Stimulated activated CD4-positive, alpha-beta T cell treated with anti-CD3 and anti-CD28 coated beads, Interleukin-2, amount 100 ng/mL, for 4 hours (primary cell): ENCODE measurements around the gene KLHL2.
"Not testable (repeated sequence)": the region's sequence is repeated elsewhere in the genome, so short reads cannot be mapped to it uniquely, and the experiment has no call there.

Experiments used
- DNase-seq: peaks from one replicate; pipeline ENCODE4 v3.0.0-alpha.2; 2020; ENCODE audit warnings: low read depth

KLHL2 gene

GRCh38 chr4:165330666-165331065 is 123.3 kb downstream of the KLHL2 start:
- DNase-seq: no peak

- DNase-seq: no peak
These were observed 124.0 kb downstream of the KLHL2 start for GRCh38 chr4:165331359-165331758.

- DNase-seq: no peak
These were observed 124.5 kb downstream of the KLHL2 start for GRCh38 chr4:165331823-165332222.

GRCh38 chr4:165332502-165332901 is 125.1 kb downstream of the KLHL2 start:
- DNase-seq: no peak

- no peak for DNase-seq
These were observed 127.9 kb downstream of the KLHL2 start for GRCh38 chr4:165335163-165335703.

GRCh38 chr4:165336743-165337142 is 129.4 kb downstream of the KLHL2 start:
- DNase-seq: no peak

GRCh38 chr4:165342340-165342739 is 135.0 kb downstream of the KLHL2 start:
- DNase-seq: not testable (repeated sequence)

GRCh38 chr4:165343353-165344191 is 136.2 kb downstream of the KLHL2 start:
- DNase-seq: no peak

GRCh38 chr4:165345666-165346417 is 138.5 kb downstream of the KLHL2 start:
- no peak for DNase-seq

GRCh38 chr4:165347647-165348569 is 140.5 kb downstream of the KLHL2 start:
- DNase-seq: no peak

GRCh38 chr4:165351359-165352130 is 144.2 kb downstream of the KLHL2 start:
- no peak for DNase-seq

GRCh38 chr4:165355900-165356300 is 148.5 kb downstream of the KLHL2 start:
- no peak for DNase-seq

- DNase-seq: no peak
These were observed 152.1 kb downstream of the KLHL2 start for GRCh38 chr4:165359506-165359905.

GRCh38 chr4:165360041-165360695 is 152.8 kb downstream of the KLHL2 start:
- no peak for DNase-seq

- no peak for DNase-seq
These were observed 153.8 kb downstream of the KLHL2 start for GRCh38 chr4:165360985-165361670.

- DNase-seq: no peak
These were observed 154.4 kb downstream of the KLHL2 start for GRCh38 chr4:165361810-165362209.

GRCh38 chr4:165364452-165365080 is 157.2 kb downstream of the KLHL2 start:
- DNase-seq: no peak

GRCh38 chr4:165367040-165367439 is 159.7 kb downstream of the KLHL2 start:
- no peak for DNase-seq

GRCh38 chr4:165368114-165368513 is 160.8 kb downstream of the KLHL2 start:
- DNase-seq: no peak
